HG03135 (cell line): ENCODE results near the gene DYNC2LI1.

ENCODE experiments used
- ATAC-seq: cut with Tn5 transposase; IDR thresholded peaks from one replicate; pipeline ENCODE4 v1.9.1; 2021; ENCODE audit warnings: mild to moderate bottlenecking, moderate library complexity; ENCODE audit not compliant: unreplicated experiment

The DYNC2LI1 gene

DNA sequence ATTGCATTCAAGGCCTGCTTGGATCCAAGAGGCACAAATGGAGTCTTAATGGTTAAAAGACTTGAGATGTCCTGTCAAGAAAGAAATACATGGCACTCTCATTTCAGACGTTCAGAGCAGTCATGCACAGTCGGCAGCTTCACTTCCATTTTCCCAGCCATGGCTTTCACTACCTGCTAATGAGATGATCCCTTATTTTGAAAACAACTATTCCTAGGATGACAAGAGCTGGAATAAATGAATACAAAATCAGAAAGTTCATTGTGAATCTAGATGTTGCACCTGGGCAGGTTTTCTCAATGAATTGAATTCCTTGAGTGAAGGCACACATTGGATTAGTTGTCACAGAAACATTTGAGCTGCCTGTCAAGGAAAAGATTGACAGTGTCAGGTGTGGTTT, 39.1 kb downstream of the DYNC2LI1 start:
- no peak for ATAC-seq

DNA sequence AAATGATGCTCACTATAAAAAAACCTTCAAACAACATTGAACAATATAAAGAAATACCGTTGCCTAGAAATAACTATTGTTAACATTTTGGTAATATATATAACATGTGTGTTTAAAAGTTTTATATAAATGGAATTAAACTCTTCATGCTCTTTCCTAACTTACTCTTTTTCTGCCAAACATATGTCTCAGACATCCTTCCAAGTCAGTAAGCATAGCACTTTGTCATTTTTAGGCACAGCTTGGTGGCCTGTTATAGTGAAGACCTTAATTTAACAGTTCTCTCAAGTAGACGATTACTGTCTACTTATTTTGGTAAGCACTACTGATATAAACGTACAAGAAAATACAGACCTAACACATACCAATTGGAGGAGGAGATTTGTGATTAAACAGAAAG, 40.9 kb downstream of the DYNC2LI1 start:
- ATAC-seq: no peak

DNA sequence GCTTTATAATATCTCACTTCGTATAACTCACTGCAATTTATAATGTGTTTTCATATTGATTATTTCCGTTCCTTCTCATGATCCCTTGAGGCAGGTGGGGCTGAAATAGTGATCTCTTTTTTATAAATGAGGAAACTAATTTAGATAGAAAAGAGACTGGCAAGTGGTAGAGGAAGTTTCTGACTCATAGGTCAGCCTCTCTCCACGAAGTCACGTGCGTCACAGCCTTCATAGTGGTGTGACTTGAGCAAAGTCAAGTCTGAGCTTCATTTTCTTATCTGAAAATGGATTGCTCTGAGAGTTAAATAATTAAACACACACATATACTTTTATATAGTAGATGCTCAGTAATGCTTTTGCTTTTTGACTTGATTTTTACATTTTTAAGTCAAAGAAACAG, 44.9 kb downstream of the DYNC2LI1 start:
- no peak for ATAC-seq

DNA sequence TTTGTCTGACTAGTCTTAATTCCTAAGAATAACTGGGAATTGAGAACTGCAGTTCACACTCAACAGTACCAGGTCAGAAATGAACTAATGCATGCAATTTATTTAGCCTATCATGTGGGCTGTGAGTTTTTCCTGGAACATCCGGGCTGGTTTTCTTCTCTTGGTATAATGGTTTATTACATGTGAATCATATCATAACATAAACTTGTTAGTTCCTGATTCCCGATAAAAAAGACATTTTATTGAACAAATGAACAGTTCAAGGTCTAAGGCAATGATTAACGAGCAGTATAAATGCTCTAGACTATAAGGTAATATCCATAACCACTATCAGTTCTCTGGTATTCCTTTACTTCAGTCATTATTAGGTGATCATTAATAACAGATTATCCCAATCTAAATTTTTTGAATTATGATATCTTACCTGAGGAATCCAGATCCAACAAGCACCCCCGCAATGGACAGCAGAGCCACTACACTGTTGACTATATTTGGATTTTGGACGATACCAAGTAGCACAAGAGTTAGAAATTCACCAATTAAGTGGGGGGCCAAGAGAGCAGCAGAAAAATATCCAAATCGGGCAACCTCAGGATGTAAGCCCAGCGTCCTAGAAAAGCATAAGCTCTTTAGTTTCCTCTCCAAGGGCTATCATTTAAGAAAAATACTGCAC, 45.8 kb downstream of the DYNC2LI1 start:
- ATAC-seq: no peak

DNA sequence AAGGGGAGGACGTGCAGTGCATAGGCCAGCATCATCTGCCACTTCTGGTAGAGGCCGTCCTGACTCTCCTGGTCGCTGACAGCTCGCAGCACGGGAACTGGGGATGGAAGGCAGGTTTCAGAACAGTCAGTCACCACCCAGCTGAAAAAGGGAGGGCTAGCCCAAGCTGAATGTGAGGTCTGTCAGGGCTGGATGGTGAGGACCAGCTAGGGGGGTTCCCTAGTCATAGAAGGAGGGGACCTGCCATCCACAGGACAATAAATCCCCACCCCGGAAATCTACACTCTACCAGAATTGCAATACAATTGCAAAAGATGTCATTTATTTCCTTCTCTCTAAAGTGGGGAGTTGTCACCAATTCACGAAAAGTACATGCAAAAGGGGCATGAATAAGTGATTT, 49.0 kb downstream of the DYNC2LI1 start:
- no peak for ATAC-seq

DNA sequence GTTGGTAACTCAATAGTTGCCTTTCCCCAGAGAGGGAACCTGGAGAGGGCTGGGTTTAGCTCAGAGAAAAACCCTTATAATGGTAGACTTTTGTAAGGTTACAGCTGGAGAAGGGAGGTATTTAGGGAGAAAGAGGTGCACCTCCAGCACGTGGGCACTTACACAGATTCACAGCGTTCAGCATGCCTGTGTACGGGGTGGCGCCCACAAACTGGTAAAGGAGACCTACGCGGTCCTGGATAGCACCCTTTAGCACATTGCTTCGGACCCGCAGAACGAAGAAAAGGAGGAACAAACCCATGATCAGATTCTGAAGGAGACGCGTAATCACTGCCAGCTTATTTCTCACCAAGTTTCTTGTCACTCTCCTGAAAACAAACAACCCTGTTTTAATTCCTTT, 49.9 kb downstream of the DYNC2LI1 start:
- no peak for ATAC-seq

DNA sequence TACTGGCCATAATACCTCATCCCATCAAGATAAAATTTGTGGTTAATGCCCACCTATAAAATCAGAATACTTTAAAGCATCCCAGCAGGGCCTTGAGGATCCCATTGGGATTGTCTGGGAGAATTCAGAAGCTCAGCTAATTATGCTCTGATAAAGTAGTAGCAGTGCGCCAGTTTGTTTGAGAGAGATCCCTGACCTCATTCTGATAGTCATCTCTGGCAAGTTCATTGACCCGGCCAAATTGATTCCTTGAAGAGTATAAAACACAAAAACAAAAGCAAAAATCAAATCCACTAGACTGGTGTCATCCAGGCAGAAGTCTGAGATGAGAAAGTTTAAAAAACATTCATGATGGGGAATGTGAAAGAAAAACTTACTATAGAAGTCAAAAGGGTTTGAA, 50.7 kb downstream of the DYNC2LI1 start:
- no peak for ATAC-seq

DNA sequence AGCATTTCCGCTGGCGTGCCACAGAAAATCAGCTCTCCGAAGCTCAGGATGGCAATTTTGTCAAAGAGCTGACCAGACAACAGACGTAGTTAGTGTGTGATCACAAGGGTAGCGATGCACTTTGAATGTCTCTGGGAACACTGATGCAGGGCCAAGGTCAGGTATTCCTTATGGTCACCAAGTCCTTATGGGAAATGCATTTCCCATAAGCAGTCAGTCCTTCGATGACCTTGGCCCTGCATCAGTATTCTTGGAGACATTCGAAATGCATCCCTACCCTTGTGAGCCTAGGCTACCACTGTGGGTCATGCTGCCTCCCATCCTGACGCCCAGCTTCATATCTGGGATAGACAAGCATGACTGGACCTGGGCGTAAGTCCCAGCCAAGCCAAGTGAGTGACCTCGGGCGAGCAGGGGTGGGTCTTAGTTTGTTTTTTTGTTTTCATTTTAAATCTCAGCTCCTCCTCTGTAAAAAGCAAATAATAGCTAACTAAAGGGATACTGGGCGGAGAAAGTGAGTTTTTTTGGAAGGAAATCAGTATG, 51.2 kb downstream of the DYNC2LI1 start:
- no peak for ATAC-seq

DNA sequence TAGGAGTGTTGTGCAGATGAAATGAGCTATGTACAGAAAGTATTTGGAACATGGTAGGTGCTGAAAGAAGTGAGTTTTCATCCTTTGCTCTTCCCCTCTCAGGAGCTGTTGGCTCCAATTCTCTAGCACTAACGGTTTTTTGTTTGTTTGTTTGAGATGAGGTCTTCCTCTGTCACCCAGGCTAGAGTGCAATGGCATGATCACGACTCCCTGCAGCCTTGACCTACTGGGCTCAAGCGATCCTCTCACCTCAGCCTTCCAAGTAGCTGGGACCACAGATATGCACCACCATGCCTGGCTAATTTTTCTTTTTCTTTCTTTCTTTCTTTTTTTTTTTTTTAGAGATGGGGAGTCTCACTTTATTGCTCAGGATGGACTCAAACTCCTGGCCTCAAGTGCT, 52.0 kb downstream of the DYNC2LI1 start:
- ATAC-seq: no peak

DNA sequence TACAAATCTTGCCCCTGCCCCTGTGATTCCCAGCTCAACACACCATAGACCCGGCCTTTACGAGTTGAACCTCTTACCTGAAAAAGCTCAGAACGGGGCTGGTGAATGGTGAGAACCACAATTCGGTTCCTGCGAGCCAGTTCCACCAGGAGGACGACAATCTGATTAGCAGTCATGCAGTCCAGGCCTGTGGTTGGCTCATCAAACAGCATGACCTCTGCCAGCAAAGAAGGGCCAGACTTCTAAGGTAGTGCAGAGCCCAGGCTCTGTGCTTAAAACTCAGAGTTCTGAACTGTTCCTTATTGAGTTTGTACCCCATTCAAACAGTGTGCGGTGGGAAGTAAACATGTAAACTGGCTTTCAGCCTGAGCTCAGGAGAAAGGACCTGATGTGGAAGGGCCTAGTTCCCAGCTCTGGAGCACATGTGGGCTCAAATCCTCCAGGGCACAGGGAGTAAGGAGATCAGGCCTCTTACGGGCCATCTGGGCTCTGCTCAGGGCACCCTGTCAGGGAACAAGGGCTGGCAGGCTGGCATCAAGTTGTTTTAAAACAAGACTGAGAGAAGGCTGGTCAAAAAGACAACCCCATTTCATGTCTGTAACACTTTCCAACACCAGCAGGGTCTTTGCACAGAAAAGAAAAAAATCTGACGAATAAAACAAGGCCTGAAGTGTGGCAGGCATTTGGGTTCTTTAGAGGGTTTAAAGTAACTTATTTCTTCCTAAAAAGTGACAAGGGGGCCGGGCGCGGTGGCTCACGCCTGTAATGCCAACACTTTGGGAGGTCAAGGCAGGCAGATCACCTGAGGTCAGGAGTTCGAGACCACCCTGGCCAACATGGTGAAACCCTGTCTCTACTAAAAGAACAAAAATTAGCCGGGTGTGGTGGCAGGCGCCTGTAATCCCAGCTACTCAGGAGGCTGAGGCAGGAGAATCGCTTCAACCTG, 52.7 kb downstream of the DYNC2LI1 start:
- ATAC-seq: no peak

DNA sequence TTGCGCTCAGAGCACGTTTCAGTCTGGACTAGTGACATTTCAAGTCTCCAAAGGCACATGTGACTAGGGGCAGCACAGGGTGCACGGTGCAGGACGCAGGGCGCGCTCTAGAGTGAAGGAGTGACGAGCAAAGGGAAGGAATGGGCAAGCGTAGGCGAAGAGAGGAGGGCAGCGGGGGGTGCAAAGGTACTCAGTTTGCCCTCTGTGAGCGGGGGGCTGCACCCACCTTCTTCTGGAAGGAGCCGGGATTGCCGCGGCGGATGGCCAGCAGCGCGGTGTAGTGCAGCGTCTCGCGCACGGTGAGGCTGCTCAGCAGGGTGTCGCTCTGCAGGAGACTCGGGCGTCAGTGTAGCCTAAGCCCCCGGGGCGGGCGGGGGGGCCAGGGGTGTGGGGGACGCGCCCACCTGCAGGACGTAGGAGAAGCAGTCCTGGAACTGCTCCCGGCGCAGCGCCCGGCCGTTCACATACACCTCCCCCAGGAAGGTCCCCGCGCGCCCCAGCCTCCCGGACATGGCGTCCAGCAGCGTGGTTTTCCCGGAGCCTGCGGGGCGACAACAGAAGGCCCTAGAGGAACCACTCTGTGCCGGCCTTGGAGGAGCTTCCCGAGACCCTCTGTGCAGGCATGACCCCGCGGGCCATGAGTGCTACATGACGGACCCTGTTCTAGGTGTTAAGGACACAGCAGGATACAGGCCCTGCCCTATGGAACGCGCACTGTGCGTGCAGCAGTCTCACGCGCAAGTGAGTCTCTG, 57.9 kb downstream of the DYNC2LI1 start:
- ATAC-seq: no peak

DNA sequence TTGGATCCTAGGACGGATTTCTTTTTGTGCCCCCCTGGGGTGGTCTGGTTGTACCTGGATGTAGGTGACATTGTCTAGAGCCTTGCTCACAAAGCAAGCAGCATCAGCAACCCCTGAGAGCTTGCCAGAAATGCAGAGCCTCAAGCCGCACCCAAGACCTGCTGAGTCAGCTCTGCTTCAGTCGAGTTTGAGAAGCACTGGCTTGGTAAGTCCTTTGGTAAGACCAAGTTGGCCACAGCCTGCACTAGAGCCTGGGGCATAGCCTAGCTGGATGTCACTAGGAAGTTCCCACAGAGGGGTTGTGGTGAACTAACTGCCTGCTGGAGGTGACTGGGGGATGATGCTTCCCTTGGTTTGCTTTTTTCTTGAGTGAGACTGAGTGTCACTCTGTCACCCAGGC, 58.6 kb downstream of the DYNC2LI1 start:
- ATAC-seq: no peak

DNA sequence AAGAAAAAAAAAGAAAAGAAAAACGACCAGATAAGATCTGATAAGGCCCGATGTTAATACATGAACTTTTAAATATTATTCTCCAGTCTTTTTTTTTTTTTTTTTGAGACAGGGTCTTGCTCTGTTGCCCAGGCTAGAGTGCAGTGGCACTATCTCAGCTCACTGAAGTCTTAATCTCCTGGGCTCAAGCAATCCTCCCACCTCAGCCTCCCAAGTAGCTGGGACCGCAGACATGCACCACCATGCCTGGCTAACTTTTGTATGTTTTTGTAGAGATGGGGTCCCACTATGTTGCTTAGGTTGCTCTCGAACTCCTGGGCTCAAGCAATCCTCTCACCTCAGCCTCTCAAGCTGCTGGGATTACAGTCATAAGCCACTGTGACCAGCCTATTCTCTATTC, 63.2 kb downstream of the DYNC2LI1 start:
- no peak for ATAC-seq

DNA sequence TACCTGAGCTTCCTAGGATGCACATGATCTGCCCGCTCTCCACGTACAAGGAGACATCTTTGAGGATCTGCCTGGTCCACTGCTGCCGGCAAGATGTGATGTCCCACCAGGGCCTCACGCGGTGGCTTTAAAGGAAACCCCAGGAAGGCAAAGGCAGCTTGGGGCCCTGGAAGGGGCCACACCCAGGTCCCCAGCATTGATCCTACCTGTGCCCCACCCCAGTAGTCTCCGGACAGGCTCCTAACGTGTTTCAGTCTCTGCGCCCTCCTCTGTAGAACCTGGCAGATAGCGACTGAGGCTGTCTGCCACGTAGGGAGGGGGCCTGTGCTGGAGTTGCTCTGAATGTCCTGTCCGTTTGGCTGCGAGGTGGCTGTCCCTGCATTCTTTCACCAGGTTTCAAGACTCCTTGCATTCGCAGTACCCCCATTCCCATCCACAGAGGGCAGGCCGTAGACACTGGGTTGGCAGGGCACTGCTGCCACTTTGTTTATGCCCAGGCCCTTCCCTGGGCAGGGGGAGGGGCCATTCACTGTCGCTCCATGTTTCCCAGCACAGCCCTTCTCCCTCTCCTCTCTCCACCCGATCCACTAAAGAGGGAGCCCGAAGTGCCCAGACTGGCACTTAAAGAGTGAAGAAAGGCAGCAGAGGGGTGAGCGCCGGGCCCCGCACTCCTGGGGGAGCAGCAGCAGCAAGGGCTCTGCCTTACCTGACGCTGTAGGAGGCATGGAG, 64.2 kb downstream of the DYNC2LI1 start:
- ATAC-seq: no peak

DNA sequence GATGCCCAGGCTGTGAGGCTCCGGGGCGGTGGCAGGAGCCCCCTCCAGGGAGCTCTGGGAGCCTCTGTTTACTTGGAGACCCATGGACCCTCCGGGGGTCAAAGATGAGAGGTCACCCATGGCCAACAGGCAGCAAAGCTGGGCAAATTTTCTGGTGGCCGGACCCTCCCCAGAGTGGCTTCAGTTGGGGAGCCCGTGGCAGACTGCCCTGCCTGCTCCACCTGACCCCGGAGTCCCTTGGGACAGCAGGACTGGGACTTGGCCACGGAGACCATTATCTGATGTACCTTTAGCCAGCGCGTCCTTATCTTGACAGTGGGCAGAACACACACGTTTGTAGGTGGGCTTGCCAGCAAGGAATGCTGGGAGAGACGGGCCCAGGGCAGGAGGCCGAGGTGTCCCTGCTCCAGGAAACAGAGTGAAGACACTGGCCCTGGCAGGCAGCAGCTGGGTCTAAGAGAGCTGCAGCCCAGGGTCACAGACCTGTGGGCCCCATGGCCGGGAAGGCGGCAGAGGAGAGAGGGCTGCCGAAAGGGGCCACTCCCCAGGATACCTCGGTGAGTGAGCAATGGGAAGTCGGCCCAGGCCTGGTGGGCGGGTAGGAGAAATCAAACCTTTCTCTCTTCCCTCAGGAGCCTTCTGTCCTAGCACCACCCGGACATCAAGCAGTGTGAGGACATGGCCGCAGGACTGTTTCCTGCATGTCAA, 64.9 kb downstream of the DYNC2LI1 start, which contains the start of the genes ABCG5 and ABCG8:
Gene ABCG5, minus strand, starts transcription at position 280 of the 708 bp plus-strand sequence. Its CDS starts 160 bp downstream, at position 120.
Gene ABCG8, plus strand, starts transcription at position 412 of the 708 bp plus-strand sequence. Its CDS starts 83 bp downstream, at position 495.
- ATAC-seq: no peak

DNA sequence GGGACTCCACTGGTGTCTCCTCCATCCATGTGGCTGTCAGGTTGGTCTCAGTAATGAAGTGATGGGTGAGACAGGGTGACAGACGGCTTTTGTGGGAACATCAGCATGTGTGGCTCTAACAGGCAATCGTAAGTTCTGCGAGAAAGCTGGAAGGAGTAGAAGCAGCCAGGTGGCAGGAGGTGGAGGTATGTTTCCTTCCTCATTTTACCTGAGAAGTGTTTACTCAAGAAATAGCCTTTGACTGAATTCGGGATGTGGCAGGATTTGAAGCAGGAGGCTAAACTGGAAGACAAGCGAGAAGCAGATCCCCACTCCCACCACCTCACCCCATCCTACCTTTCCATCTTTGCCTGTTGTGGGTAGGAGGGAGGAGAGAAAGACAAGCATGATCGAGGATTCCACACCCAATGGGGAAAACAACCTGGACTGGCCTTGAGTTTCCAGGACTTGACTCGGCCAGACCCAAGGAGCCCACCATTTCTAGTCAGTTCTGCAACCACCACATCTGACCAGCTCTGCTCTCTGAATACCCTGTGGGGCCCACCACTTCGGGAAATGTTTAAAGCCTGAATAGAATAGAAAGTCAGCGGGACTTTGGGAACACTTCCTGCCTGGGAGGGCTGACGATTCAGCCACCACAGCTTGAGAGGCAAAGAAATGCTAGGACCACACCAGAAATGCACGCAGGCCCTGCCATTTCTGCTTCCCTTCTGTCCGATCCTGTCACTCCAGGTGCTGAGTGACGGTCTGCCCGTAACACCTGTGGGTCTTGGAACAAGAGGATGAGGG, 66.1 kb downstream of the DYNC2LI1 start:
- ATAC-seq: no peak

DNA sequence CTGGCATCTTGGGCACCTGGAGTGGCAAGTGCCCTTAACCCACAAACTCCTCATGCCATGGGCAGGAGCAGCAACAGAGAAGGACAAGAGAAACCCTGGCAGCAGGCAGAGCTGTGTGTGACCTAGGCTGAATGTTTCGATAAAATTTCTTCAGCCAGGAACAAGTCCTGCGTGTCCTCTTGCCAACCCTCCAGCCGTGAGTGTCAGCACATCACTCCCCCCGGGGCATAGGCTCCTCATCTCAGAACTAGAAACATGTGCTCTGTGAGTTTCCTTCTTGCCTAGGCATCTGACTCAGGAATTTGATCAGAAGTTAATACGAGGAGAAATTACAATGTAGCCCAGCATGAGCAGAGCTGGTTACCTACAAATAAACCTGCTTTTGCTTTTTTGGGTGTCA, 67.1 kb downstream of the DYNC2LI1 start:
- ATAC-seq: no peak

DNA sequence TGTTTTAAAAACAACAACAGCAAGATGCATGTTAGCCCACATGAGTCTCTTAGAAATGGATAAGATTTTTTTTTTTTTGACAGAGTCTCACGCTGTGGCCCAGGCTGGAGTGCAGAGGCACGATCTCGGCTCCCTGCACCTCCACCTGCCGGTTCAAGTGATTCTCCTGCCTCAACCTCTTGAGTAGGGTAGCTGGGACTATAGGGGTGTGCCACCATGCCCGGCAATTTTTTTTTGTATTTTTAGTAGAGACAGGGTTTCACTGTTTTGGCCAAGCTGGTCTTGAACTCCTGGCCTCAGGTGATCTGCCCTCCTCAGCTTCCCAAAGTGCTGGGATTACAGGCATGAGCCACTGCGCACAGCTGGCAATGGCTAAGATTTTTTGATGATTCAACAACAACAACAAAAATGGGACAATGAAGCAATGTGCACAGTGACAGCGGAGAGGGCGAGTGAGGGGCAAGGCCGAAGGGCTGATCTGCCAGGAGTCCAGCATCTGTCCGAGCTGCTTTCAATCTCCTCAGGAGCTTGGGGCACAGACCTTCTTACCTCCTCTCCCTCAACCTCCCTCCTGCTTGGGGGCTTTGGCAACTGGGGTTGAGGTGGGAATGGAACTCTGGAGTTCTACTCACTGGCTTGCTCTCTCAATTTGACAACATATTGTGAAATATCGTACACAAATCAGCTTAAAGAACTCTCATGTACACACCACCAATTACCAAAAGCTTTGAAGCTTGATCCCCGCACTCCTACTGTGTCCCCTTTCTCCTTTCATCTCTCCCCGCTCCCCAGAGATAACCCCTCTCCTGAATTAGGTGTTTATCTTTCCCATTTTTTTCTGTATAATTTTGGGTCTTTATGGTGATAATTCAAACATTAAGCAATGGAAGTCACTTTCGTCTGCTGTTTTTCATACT, 68.4 kb downstream of the DYNC2LI1 start:
- no peak for ATAC-seq
